ENCODE measurements around the gene PODXL2. TPM values are rescaled to one million over a fixed set of nuclear protein-coding genes. Genes with fewer than 3 reads are reported as not detected.

PODXL2 gene
- total RNA-seq, 4 donors from 2014 or later, result 2.1 to 5.5 (median 4.4) TPM

DNA sequence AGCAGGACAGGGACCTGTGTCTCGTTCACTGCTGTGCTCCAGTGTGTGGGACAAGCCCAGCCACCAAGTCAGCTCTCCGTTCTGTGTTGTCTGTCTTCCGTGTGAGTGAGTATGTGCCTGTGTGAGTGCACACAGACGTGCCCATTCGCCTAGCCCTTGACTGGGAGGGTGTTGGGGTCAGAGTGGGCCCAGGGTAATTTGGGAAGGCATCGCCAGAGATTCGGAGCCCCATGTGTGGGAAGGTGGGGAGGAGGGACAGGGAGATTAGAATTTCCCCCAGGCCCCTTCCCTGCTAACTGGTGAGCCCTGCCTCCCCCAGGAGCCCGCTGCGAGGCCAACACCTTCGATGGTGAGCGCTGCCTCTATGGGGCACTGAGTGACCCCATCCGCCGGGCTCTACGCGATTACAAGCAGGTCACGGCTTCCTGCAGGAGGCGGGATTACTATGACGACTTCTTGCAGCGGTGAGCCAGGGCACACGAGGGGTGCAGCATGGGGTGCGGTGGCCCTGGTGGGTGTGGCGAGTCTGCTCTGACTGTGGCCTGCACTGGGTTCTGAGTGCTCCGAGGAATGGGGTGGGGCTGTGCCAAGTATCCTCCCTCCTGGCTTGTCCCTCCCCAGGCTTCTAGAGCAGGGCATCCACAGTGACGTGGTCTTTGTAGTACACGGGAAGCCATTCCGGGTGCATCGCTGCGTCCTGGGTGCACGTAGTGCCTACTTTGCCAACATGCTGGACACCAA, 46.8 kb downstream of the PODXL2 start:
- TF ChIP-seq, protein P1, sequence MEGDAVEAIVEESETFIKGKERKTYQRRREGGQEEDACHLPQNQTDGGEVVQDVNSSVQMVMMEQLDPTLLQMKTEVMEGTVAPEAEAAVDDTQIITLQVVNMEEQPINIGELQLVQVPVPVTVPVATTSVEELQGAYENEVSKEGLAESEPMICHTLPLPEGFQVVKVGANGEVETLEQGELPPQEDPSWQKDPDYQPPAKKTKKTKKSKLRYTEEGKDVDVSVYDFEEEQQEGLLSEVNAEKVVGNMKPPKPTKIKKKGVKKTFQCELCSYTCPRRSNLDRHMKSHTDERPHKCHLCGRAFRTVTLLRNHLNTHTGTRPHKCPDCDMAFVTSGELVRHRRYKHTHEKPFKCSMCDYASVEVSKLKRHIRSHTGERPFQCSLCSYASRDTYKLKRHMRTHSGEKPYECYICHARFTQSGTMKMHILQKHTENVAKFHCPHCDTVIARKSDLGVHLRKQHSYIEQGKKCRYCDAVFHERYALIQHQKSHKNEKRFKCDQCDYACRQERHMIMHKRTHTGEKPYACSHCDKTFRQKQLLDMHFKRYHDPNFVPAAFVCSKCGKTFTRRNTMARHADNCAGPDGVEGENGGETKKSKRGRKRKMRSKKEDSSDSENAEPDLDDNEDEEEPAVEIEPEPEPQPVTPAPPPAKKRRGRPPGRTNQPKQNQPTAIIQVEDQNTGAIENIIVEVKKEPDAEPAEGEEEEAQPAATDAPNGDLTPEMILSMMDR (IDR thresholded peaks at IDR 0.05), result no peak
- no peak for TF ChIP-seq POLR2A (IDR thresholded peaks at IDR 0.05)
- no peak overlapping the region for H3K27ac ChIP-seq
- no peak overlapping the region for H3K4me3 ChIP-seq
- no peaks in the 10 kb centered on the region for H3K27me3 ChIP-seq
- no peak for DNase-seq
- H3K36me3 ChIP-seq, result peaks cover 0 to 52% (median 0%) of the 10 kb centered on the region in 3 donors
- 93 to 100% methylated on average over 5 to 11 of the region's 29 CpGs for WGBS, 2 donors
- H3K4me1 ChIP-seq, result peaks cover 22 to 56% (median 24%) of the 10 kb centered on the region in 3 donors
- H3K9me3 ChIP-seq, result no peaks in the 10 kb centered on the region
- intact Hi-C loops (cut with DNase I), result loop anchor here (10.0 kb wide), 1 partner anchor 149 kb away; the partner anchor contains the start of gene MGLL

DNA sequence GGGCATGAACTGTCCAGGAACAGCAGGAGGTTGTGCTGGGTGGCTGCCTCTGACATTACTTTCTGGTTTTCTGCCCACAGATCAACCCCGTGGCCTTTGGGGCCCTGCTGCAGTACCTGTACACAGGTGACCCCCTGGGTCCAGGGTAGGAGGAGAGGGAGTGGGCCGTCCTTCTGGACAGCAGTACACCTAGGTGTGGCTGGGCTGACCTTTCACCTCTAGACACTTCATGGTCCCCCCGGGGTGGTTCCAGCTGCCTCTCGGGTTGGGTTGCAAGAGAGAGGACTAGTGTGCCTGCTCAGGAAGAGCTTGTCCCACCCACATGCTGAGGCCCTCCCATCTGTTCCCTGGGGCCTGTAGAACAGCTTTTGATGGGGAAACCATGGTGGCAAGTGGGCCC, 47.5 kb downstream of the PODXL2 start:
- intact Hi-C loops (cut with DNase I), result loop anchor here (10.0 kb wide), 1 partner anchor 148 kb away; the partner anchor contains the start of gene MGLL
- Histone ChIP-seq H3K36me3 (peaks cover 0 to 52% (median 0%) of the 10 kb centered on the region in 3 donors), H3K9me3 (no peaks in the 10 kb centered on the region), H3K27me3 (no peaks in the 10 kb centered on the region), H3K4me1 (peaks cover 22 to 53% (median 24%) of the 10 kb centered on the region in 3 donors), H3K4me3 (no peak overlapping the region), H3K27ac (no peak overlapping the region)
- no peak for DNase-seq
- no peak for TF ChIP-seq POLR2A (IDR thresholded peaks at IDR 0.05)
- TF ChIP-seq, protein P1 (IDR thresholded peaks at IDR 0.05), result no peak
- 73% methylated on average over 2 of the region's 4 CpGs; no CpG with 5 or more reads in 1 of the 2 donors for WGBS, 2 donors

DNA sequence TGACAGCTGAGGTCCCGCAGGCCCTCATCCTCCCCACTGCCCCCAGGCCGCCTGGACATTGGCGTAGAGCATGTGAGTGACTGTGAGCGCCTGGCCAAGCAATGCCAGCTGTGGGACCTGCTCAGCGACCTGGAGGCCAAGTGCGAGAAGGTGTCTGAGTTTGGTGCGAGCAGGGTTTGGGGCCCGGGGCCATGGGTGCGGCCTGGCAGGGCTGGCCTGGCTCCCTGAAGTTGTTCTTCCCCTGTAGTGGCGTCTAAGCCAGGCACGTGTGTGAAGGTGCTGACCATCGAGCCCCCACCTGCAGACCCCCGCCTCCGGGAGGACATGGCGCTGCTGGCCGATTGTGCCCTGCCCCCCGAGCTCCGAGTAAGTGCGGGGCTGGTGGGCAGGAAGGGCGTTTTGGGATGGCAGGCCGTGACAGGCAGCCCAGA, 48.0 kb downstream of the PODXL2 start:
- intact Hi-C loops (cut with DNase I), result loop anchor here (10.0 kb wide), 1 partner anchor 148 kb away; the partner anchor contains the start of gene MGLL
- Histone ChIP-seq H3K36me3 (peaks cover 0 to 52% (median 0%) of the 10 kb centered on the region in 3 donors), H3K4me1 (peaks cover 18 to 48% (median 20%) of the 10 kb centered on the region in 3 donors), H3K4me3 (no peak overlapping the region), H3K9me3 (no peaks in the 10 kb centered on the region), H3K27me3 (no peaks in the 10 kb centered on the region), H3K27ac (no peak overlapping the region)
- 60 to 95% methylated on average over 2 to 7 of the region's 21 CpGs for WGBS, 2 donors
- DNase-seq, result no peak
- TF ChIP-seq, protein P1 (IDR thresholded peaks at IDR 0.05), result no peak
- no peak for TF ChIP-seq POLR2A (IDR thresholded peaks at IDR 0.05)

DNA sequence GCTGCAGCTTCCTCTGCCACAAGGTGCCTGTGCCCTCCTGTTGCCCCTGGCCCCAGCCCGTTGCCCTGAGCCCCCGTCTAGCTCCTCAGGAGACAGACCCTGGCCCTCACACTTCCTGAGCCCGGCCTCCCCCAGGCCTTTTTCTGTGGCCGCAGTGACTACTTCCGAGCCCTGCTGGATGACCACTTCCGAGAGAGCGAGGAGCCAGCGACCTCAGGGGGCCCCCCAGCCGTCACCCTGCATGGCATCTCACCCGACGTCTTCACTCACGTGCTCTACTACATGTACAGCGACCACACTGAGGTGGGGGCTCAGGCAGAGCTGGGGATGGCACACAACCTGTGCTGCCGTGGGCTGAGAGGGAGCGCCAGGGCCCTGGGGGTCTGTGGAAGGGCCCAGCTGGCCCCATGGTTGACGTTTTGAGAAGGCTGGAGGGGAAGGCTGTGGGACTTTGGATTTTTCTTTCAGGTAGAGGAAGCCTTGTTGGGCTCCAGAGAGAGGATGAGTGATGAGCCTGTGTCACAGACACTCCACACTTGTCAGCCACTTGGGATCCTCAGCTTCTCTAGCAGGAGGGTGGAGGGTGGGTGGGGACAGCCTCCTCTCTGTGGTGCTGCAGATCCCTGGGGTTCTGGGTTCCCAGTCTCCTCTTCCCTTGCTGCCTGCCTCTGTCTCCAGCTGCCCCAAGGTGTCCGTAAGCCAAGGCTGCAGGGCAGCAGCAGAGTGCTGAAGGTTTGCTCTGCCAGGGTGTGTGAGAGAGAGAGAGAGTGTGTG, 48.7 kb downstream of the PODXL2 start:
- H3K4me3 ChIP-seq, result no peak overlapping the region
- TF ChIP-seq, protein P1 (IDR thresholded peaks at IDR 0.05), result no peak
- no peak for TF ChIP-seq POLR2A (IDR thresholded peaks at IDR 0.05)
- DNase-seq, result no peak
- no peaks in the 10 kb centered on the region for H3K27me3 ChIP-seq
- 86% methylated on average over 10 of the region's 17 CpGs; no CpG with 5 or more reads in 1 of the 2 donors for WGBS, 2 donors
- no peak overlapping the region for H3K27ac ChIP-seq
- H3K36me3 ChIP-seq, result peaks cover 0 to 52% (median 0%) of the 10 kb centered on the region in 3 donors
- peaks cover 14 to 42% (median 15%) of the 10 kb centered on the region in 3 donors for H3K4me1 ChIP-seq
- no peaks in the 10 kb centered on the region for H3K9me3 ChIP-seq
- intact Hi-C loops (cut with DNase I), result loop anchor here (10.0 kb wide), 1 partner anchor 147 kb away; the partner anchor contains the start of gene MGLL
